DLD1 (cell line): ENCODE results near the gene DLST.
"Not testable (repeated sequence)": the region's sequence is repeated elsewhere in the genome, so short reads cannot be mapped to it uniquely, and the experiment has no call there.

Experiments
- in situ Hi-C: cut with HindIII; loops from 2 replicates; pipeline ENCODE4 v1.10.0; 2017; ENCODE audit warnings: low sequenced_read_pairs

Gene DLST

GRCh38 chr14:74913986-74914573 is 32.4 kb downstream of the DLST start:
- in situ Hi-C loops = no loop called here

- in situ Hi-C loops = no loop called here
Measured at GRCh38 chr14:74915426-74915825, 33.7 kb downstream of the DLST start.

DNA sequence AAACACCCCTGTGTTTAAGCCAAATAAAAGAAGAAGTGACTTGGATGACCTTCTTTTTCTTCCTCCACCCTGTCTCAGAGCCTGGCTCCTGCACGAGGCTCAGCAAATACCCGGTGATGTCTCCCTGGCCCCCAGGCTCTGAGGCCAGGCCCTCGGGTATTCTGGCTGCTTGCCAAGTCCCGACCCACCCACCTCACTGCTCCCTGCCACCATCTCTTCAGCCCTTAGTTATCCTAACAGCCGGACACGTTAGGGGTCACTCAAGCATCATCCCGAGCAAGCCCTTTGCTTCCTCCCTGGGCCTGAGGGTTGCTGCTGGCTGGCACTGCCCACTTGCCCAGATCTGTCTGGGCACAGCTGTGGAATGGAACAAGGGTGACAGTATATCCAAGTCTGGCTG is 34.1 kb downstream of the DLST start:
- in situ Hi-C loops = no loop called here

- in situ Hi-C loops = no loop called here
Measured at GRCh38 chr14:74917178-74917543, 35.4 kb downstream of the DLST start.

- in situ Hi-C loops = no loop called here
Measured at GRCh38 chr14:74917646-74918081, 35.9 kb downstream of the DLST start.

- in situ Hi-C loops = no loop called here
Measured at GRCh38 chr14:74918380-74918779, 36.7 kb downstream of the DLST start.

DNA sequence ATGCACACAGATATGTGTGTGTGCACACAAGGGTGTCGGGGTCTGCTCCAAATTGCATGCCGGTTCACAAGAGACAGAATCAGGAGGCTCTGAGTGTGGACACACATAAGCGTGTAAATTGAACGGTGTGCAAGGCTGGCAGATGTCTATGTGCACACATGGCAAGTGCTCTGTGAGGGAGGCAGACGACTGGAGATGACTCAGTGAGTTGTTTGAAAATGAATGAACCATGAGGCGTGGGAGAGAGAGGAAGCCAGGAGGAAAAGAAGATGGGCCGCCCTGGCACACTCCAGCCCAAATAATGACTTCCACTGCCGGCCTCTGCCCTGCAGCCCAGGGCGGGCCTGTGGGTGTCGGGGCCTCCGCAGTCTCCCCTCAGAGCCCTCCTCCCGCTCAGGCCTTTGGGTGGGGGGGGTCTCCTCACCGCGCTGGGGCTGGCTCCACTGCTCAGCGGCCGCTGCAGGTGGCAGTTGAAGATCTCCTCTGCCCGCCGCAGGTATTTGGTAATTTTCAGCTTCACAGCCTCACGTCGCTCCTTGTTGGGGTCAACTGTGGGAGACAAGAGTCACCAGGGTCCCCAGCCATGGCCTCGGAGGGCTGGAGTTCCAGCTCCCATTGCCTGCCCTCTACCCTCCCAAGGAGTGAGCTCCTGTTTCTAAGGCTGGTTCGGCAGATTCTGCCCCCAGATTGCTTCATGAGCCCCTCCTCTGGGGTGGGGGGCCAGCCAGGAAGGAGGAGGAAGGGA is 37.9 kb downstream of the DLST start:
- in situ Hi-C loops = no loop called here

DNA sequence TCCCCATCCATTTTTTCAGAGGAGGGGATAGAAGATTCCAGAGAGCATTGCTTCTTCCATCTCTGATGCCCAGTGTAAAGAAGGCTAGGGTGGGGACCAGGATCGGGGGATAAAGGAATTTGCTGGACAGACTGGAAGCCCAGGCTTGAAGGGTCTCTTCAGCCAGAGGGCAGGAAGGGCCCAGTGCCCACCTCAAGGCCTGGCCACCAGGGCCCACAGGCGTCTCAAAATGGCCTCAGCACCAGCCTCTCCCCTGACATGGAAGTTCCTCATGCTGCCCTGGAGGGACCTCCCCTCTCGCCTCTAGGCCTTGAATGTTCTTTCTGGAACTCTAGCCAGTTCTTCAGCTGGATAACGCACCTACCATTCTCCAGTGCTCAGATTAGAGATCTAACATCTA is 38.6 kb downstream of the DLST start:
- in situ Hi-C loops = no loop called here

DNA sequence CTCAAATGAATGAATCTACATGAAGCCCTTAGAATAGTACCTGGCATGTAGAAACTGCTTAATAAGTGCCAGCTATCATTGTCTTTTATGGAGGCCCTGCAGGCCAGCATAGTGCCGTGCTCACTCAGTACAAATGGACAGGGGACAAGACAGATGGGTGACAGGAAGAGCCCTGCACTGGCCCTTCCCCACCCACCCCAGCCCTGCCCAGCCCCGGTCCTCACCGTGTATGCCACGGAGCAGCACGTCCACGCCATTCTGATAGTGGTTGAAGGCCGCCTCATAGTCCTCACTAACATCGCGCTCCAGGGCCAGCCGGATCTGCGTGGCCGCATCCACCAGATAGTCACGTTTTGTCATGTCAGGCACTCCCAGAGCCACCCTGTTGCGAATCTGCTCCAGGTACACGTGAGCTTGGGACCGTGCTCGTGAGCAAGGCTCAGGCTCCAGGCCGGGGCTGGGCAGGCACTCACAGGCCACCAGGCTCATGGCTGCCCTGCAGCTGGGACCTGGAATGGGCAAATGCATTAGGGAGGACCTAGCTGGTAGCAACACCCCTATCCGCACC is 39.4 kb downstream of the DLST start:
- in situ Hi-C loops = no loop called here

GRCh38 chr14:74921987-74922751 is 40.5 kb downstream of the DLST start:
- in situ Hi-C loops = no loop called here

DNA sequence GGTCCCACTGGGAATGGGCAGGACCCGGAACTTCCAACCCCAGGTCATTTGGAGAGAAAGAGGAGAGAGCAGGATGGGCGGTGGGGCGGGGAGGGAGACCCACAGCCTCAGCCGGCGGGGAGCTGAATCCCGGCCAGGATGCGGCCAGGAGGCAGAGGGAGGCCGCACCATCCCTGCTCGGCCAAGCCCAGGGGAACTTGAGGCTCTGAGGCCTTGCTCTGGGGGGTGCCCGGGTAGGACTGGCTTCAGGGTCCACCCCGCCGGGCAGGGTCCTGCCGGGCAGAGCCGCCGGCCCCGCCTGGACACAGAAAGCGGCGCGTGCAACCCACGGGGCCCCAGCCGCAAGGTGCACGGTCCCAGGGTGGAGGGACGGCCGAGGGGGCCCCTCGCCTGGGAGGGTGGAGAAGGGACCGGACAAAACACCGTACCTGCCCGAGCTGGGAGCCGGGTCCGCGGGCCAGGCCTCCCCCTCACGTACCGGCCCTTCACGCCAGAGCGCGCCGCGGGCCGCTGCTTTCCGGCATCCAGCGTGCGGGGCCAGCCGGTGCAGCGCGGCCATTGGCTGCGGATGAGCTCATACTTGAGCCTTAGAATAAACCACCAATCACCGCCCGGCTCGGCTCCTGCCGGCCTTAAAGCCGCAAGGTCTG is 41.2 kb downstream of the DLST start, which contains the start of gene RPS6KL1:
Gene RPS6KL1, minus strand, starts transcription at position 509 of the 650 bp plus-strand sequence. CDS start 1,719 bp downstream, outside the sequence.
- in situ Hi-C loops = no loop called here

- in situ Hi-C loops = no loop called here
Measured at GRCh38 chr14:74924061-74924460, 42.3 kb downstream of the DLST start.

- in situ Hi-C loops = no loop called here
Measured at GRCh38 chr14:74927225-74927624, 45.5 kb downstream of the DLST start.

- in situ Hi-C loops = no loop called here
Measured at GRCh38 chr14:74929242-74929641, 47.5 kb downstream of the DLST start.

DNA sequence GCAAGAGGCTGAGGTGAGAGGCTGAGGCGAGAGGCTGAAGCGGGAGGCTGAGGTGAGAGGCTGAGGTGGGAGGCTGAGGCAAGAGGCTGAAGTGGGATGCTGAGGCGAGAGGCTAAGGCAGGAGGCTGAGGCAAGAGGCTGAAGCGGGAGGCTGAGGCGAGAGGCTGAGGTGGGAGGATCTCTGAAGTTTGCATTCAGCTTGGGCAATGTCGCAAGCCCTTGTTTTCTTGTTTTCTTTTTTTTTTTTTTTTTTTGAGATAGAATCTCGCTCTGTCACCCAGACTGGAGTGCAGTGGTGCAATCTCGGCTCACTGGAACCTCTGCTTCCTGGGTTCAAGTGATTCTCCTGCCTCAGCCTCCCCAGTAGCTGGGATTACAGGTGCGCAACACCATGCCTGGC is 50.0 kb downstream of the DLST start:
- in situ Hi-C loops = not testable (repeated sequence)

- in situ Hi-C loops = no loop called here
Measured at GRCh38 chr14:74932401-74932901, 50.7 kb downstream of the DLST start.

- in situ Hi-C loops = not testable (repeated sequence)
Measured at GRCh38 chr14:74932936-74933335, 51.2 kb downstream of the DLST start.

- in situ Hi-C loops = no loop called here
Measured at GRCh38 chr14:74934041-74934440, 52.3 kb downstream of the DLST start.

- in situ Hi-C loops = no loop called here
Measured at GRCh38 chr14:74934476-74935359, 53.0 kb downstream of the DLST start.

DNA sequence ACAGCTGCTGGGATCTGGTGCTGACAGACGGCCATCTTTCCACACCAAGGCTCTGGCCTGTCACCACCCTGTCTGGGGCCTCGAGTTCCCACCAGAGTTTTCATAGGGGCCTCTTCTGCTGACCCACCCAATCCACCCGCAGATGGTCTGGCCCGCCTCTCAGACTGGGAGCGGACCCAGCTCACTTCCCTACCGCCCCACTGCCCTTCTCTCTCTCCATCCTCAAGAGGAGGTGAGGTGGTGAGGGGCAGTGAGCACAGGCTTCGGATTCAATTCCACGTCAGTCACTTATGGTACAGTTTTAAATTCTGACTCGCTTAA is 53.6 kb downstream of the DLST start:
- in situ Hi-C loops = no loop called here
